GM18873 (cell line): ENCODE results near the gene KATNAL1.

ENCODE experiments used
- ATAC-seq: cut with Tn5 transposase; IDR thresholded peaks from one replicate; pipeline ENCODE4 v1.9.1; 2021; ENCODE audit warnings: mild to moderate bottlenecking, moderate library complexity, moderate number of reproducible peaks; ENCODE audit not compliant: unreplicated experiment, low FRiP score

The KATNAL1 gene

DNA sequence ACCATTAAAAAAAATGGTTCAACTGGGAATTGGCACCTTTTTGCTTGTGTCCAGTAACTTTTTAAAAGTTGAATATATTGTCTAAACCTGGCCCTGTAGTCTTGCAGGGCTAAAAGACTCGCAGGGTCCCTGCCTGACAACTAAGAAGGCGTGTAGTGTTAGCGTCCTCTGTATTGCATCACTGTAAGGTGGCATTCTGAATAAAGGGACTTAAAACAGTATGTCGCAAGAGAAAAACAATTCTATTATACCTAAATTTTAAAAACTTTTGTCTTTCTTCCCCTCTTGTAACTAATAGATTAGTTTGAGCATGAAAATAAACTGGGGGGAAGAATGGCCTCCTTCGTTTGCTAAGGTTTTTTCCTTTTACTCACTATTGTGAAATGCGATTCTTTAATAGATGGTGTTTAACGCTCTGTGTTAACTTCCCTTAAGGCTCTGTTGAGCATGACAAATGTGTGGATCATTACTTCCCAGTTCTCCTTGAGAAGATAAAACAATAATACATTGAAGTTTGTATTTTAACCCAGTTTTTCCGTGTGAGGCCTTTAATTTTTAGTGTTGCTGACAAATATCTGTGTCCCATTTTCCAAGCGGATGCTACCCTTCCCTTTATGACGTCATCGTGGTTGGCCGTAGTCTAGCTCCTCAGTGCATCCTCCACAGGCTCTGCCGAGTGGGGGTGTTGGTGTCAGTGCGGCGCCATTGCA lies 134.6 kb downstream of the KATNAL1 start:
- ATAC-seq: no peak

DNA sequence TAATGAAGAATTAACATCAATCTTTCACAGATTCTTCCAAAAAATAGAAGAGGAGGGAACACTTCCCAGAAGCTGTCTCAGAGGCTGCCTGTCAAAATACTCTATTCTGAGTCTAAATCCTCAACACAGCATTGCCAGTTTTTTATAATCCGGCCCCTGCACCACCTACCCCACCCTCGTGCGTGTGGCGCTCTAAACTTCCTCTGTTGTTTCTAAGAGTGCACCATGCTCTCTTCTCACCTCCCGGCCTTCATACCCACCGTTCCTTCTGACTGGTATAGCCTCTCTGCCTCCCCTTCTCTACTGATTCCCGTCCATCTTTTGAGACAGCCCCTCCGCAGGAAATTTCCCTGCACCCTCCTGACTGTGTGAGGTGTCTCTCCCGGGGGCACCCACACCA lies 136.8 kb downstream of the KATNAL1 start:
- no peak for ATAC-seq

GRCh38 chr13:30169442-30169841 lies 137.9 kb downstream of the KATNAL1 start:
- no peak for ATAC-seq

DNA sequence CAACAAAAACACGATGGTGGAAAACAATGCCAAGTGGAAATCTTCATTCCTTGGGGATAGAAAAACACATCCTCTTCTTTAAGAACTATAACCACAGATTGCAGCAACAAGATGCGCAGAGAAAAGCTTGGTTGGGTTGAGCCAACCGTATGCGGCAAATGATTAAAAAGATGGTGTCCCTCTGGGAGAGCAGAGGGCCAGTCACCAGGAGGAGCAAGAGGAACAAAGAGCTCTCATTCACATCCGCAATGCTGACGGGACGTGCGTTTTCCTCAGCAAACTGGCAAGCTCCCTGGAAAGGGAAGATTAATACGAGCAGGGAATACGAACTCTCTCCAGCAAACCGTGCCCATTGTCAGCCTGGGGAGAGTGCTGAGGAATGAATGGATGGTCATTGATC lies 141.6 kb downstream of the KATNAL1 start:
- ATAC-seq: no peak

DNA sequence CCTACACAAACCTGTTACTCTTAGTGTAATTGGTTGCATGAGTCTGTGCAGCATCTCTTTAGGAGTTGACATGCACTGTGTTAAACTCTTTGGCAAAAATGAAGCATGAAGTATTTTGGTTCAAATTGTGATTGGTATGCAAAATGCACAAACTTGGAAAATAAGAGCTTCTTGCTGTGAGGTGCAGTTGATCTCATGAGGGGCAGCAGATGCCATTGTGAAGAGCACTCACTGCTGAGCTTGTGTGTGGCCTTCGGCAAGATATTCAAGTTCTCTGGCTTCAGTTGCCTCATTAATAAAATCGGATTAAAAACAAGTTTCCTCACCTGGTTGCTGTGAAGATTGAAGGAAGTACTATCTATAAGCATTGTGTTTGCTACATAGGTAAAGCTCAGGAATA lies 142.3 kb downstream of the KATNAL1 start:
- no peak for ATAC-seq

DNA sequence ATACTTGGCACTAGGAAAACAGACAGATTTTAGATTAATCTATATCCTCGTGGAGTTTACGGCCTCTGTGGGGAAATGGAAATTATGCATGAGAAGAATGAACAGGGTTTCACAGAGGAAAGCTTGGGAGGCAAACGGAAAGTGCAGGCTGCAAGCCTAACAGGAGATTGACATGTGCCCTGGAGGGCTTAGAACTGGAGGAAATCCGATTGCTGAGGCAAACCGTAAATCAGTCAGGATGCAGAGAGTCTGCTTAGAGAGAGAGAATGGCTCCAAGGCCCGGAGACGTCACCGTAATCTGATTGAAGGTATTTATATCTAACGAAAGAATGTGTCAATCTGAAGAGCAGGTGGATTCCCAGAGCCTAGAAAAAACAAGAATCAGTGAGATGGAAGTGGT lies 143.2 kb downstream of the KATNAL1 start:
- ATAC-seq: no peak

DNA sequence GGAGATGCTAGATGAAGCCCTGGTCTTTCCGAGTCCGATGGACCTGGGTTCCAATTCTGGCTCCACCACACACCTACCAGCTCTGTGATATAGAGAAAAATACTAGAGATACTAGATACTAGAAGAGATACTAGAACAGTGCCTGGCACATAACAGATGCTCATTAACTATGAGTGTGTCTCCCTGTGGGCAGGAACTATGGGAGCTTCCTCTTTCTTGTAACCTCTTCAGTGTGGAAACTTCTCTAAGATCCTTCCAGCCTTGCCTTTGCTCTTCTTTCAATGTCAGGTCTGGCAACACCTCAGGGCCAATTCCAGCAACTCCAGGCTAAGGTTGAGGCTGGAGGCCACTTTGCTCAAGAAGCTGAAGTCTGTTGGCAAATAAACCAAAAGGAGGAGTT lies 143.9 kb downstream of the KATNAL1 start:
- no peak for ATAC-seq

GRCh38 chr13:30159446-30159839 lies 147.9 kb downstream of the KATNAL1 start:
- ATAC-seq: no peak

DNA sequence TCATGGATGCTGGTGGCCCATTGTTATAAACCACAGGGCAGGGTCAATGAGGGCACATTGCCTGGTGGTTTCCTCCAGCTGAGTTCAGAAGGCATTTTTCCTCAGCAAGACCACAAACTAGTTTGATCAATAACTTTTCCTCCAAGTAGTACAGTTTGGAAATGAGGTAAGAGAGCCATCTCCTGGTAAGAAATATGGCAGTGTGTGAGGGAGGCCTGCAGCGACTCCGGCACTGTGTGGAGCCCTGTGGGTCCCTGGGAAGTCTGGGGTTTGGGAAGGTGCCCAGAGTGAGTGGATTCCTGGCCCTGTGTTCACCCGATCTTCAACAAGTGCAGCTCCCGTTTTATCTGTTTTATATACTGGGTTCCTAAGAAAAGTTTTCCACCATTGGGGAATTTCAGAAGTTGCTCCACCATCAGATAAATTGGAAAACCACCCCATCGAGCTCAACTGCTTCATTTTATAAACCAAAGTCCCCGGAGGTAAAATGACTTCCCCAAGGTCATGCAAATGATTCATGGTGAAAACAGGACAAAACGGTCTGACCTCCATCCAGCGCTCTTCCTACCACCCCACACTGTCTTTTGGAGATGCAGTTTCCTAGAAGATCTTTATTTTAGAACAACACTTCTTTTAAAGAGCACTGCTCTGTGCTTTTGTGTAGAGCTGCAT lies 148.4 kb downstream of the KATNAL1 start:
- no peak for ATAC-seq

DNA sequence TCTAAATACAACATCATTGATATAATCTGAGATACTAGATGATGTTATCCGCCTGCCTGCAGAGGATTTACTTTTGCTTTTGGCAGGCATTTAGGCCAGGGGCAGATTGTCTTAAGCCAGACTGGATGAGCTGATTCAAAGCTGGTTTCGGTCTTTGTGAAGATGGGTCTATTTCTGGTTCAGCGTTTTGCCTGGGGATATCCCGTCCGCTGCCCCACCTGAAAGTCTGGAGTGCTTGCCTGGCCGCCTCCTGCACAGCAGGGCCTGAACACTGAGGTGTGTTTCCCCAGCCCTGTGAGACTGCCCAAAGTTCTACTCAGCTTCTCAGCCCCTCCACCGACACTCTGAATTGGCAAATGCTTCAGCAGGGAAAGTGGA lies 149.7 kb downstream of the KATNAL1 start:
- no peak for ATAC-seq

GRCh38 chr13:30156826-30157615 lies 150.3 kb downstream of the KATNAL1 start:
- no peak for ATAC-seq

- ATAC-seq: no peak
Measured at GRCh38 chr13:30156270-30156669, 151.1 kb downstream of the KATNAL1 start.

DNA sequence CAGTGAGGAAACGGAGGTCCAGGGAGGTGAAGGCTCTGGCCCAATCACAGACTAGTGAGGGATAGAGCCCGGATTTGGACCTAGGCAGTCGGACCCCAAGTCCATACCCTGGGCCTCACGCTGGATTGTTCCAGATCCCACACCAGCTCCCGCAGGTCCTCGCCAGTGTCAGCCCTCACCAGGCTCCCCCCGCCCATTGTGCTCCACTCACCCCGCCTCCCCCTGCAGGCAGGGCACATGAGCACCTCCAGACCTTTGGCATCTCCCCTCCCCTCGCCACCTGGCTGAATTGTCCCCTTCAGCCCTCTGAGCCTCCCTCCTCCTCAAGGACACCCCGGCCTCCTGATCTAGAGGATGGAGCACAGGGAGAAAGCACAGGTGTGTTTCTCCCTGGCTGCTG lies 152.4 kb downstream of the KATNAL1 start:
- ATAC-seq: no peak

DNA sequence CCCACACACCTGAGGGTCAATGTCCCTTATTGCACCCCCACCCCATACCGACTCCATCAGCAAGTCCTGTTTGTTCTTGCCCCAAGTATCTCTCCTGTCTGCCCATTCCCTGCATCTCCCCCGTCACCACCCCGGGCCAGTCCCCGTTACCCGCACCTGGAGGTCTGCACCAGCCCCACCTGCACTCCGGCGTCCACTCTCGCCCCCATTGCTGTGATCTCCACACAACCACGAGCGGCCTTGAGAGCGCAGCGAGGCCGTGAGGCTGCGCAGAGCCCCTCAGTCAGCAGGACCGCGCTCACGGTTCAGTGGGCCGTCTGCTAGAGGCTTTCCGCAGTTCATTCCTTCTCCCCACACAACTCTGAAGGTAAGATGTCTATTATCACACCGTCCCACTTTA lies 152.8 kb downstream of the KATNAL1 start:
- no peak for ATAC-seq

DNA sequence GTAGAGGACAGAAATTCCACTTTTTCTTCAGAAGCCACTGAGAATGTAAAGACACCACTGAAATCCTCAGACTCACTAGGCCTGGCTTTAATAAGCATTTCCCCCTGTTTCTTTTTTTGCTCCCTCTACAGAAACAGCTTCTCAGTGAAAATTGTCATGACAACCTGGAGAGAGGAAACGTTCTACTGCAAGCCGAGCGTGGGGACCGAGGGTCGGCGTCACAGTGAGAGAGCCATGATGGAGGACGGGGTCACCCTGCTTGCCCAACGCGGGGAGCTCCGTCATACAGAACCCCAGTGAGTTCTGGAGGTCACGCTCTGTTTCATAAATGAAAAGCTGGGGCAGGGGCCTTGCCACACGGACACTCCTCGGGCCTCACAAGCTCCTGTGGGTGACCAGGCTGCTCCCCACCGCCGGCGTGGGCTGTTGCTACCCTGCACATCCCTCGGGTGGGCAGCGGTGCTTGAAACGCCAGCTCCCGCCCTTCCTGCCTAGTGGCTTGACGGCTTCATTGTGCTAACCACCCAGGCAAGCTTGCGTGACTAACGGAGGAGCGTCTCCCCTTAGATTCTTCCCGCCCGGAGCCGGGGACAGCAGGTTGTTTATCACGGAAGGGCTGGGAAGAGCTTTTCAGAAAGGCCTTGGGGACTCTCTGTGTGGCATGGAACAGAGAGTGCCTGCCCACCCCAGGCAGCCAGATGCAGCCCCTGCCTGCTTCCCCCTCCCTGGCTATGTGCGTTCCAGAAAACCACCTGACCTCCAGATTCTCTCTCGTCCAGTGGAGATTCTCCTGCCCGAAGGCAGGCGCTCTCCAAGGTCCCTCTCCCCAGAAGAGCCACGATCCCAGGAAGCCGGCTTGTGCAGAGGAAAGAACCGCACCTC lies 153.6 kb downstream of the KATNAL1 start:
- ATAC-seq: no peak
